Stimulated activated CD8-positive, alpha-beta memory T cell treated with anti-CD3 and anti-CD28 coated beads, Interleukin-4, amount 100 ng/mL, for 1 hour (primary cell): Measurements from ENCODE around the gene PTCHD4.
"Not testable (repeated sequence)": the region's sequence is repeated elsewhere in the genome, so short reads cannot be mapped to it uniquely, and the experiment has no call there.

Experiments
- DNase-seq, 2 donors: peaks; one replicate each; pipeline ENCODE4 v3.0.0-alpha.2; 2020; ENCODE audit warnings: low read depth in 2 of 2, low spot score in 1 of 2

PTCHD4 gene

DNA sequence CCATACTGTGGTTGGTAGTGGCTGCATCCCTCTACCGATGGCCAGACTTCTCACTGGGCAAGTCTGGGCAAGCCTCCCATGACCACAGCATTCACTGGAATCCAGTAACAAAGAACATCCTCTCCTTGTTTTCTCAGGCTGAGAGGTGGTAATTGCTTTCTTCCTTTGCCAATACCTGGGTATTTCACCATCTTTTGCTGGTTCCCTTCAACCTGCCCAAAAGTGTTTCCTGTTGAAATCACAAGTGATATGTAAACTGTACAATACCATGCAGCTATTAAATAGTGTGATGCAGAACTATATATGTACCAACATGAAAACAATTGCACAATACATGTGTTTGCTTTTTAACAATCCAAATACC is at the start of gene PTCHD4:
Gene PTCHD4 (minus strand): TSS at position 55 of the 364 bp plus-strand sequence. CDS start 42,240 bp downstream, outside the sequence.
- DNase-seq = no peak

DNA sequence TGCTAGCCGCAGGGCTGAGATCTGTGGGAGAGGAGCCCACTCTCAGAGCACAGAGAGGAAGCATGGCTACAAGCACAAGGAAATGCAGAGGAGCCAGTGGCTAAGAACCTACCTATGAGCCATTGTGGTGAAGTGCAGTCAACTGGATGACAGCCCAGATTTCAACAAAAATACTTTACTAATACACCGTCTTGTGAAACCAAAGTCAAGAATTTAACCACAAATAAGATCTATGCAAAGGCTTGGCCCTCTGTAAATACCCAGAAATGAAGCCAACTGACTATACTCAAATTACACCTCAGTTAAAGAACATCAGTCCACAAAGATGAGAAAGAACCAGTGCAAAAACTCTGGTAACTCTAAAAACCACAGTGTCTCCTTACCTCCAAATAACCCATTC is 40.1 kb upstream of the PTCHD4 start:
- no peak for DNase-seq

GRCh38 chr6:48150701-48151100 is 39.7 kb upstream of the PTCHD4 start:
- DNase-seq = no peak

- DNase-seq = no peak
Observed at GRCh38 chr6:48147051-48147450, 36.1 kb upstream of the PTCHD4 start.

DNA sequence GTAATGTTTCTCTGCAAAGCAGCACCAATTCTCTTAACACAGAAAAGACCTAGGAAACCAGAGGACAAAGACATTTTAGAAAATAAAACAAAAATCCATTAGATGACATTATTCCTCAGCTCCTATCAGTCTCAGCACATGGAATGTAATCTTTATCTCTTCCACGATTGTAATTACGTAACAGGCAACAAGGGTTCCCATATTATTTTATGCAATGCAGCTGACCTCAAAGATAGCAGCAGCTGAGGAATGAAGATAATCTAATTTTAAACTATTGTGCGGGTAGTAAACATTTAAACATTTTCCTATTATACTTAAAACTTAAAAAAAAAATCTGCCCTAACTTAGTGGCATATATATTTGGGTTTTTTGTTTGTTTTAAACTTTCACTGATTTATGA is 33.0 kb upstream of the PTCHD4 start:
- DNase-seq = no peak

GRCh38 chr6:48141975-48142374 is 31.0 kb upstream of the PTCHD4 start:
- no peak for DNase-seq

- no peak for DNase-seq
Observed at GRCh38 chr6:48139818-48140614, 29.0 kb upstream of the PTCHD4 start.

- no peak for DNase-seq
Observed at GRCh38 chr6:48136856-48137255, 25.9 kb upstream of the PTCHD4 start.

DNA sequence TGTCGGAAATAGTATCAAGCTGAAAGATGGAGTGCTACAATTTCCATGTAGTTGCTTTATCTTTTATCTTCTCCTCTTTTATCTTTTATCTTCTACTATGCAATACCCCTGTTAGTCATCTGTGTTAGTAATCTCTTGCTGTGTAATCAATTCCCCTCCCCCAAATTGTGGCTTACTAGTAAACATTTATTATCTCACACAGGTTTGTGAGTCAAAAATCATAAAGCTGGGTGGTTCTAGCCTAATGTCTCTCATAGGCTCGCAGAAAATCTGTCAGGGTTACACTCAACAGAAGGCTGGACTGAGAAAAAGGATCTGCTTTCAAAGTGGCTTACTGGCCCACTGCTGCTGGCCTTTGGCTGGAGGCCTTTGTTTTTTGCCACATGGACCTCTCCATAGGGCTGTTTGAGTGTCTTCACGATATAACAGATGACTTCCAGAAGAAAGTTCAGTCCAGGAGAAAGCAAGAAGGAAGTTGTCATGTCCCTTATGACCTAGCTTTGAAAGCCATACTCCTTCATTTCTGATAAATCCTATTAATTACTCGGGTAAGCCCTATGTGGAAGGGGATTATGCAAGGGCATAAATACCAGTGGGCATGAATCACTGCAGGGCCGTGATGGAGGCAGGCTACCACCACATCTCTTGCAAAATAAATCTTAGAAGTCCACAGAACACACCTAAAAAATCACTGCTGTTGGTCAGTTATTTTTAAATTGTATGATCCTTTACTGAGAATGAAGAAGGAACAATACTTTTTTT is 24.5 kb upstream of the PTCHD4 start:
- no peak for DNase-seq

- no peak for DNase-seq
Observed at GRCh38 chr6:48134246-48134645, 23.2 kb upstream of the PTCHD4 start.

GRCh38 chr6:48123601-48124000 is 12.6 kb upstream of the PTCHD4 start:
- no peak for DNase-seq

DNA sequence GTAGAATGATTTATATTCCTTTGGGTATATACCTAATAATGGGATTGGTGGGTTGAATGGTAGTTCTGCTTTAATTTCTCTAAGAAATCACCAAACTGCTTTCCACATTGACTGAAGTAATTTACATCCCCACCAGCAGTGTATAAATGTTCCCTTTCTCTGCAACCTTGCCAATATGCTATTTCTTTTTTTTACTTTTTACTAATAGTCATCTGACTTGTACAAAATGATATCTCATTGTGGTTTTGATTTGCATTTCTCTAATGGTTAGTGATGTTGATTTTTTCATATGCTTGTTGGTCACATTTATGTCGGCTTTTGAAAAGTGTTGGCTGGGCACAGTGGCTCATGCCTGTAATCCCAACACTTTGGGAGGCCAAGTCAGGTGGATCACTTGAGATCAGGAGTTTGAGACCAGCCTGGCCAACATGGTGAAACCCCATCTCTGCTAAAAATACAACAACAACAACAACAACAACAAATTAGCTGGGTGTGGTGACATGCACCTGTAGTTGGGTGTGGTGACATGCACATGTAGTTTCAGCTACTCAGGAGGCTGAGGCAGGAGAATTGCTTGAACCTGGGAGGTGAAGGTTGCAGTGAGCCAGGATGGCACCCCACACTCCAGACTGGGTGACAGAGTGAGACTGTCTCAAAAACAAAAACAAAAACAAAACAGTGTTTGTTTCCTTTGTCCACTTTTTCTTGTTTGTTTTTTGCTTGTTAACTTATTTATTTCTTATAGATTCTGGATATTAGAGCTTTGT is 11.2 kb upstream of the PTCHD4 start:
- DNase-seq = not testable (repeated sequence)

DNA sequence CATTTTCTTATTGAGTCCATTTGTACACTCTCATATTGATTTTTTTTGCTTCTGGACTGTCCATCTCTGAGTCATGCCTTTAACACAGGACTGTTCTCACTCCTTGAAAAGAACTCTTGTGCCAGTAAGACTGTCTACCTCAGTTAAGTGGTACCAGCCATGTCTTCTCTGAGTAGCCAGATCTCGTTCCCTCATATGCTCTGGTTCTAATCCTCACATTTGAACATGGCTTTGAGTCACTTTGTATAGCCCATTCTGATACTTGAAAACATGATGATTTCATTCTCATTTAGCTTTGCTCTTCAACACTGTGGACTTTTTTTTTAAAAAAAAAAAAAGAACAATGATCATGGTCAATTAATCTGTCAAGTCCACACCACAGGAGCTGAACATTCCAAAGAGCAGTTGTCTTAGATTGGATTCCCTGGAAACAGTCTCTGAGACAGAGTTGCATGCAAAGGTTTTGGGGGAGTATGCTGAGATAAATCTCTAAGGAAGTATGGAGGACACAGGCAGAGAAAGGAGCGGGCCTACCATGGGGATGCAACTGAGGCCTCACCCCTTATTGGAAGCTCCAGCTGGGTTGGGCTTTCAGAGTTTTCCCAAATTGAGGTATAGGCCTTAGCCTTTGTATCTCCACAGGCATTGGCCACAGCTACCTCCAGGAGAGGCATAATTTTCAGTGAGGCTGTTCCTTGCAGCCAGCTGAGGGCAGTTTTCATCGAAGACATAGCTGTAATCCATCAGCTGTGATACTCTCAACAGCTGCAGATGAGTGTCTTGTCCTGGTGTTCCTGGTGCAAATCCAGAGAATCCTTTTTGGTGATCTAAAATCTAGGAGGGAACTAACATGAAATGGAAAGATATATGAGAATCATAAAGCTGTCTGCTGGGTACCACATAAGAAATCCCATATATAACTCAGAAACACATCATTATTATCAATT is 6.0 kb upstream of the PTCHD4 start:
- DNase-seq = no peak

DNA sequence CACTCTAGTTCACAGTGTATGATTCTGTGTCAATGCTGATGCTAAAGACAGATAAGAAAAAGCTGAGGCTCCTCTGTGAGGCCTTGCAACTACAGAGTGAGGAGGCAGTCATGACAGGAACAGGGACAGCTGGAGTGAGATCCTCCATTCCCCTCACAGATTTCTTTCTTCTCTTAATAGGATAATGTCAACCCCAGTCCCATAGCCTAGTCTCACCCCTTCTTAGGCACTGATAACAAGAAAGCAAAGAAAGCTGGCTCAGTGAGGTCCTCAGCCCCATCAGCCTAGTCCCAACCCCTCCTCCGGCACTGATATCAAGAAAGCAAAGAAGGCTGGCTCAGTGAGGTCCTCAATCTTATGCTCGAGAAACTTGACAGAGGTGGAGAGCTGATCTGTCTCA is 2.1 kb upstream of the PTCHD4 start:
- DNase-seq = no peak

DNA sequence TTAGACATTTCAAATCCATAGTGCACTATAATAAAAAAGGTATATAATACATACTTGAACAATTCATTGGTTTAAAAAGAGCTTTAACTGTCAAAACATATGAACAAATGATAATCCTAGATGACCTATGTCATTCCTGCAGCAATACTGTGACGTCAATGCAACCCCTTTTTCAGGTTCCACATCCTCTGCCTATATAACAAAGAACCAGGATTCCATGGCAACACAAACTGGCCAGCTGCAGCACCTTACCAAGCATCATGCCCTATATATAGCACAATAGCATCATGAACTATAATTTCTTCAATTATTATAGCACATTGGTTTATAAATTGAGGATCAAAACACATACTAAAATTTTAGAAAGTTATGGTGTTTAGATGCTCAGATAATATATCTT is 578 bp upstream of the PTCHD4 start:
- DNase-seq = no peak

GRCh38 chr6:48110436-48111142 is 408 bp downstream of the PTCHD4 start:
- DNase-seq = no peak

- DNase-seq = no peak
Observed at GRCh38 chr6:48109944-48110343, 1.1 kb downstream of the PTCHD4 start.

GRCh38 chr6:48102476-48103195 is 8.4 kb downstream of the PTCHD4 start:
- not testable (repeated sequence) for DNase-seq

DNA sequence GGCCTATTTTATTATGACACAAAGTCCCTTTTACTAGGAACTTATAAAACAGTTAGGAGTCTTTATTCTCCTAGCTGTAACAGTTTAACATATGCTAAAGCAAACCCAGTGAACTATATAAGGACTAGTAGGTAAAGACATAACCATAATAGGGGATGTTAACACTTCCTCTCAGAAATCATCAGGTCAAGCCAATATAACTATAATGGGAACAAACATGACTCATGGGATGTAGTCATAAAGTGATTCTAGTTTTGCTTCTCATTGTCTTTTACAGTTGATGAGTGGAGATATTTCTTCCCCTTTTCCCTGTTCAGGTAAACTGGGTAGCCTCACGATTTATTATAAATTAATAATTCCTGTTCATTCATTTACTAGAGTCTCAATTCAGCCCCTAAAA is 9.7 kb downstream of the PTCHD4 start:
- no peak for DNase-seq

GRCh38 chr6:48100588-48100895 is 10.5 kb downstream of the PTCHD4 start:
- no peak for DNase-seq
